ENCODE measurements around the gene DHDH.

DHDH gene

DNA sequence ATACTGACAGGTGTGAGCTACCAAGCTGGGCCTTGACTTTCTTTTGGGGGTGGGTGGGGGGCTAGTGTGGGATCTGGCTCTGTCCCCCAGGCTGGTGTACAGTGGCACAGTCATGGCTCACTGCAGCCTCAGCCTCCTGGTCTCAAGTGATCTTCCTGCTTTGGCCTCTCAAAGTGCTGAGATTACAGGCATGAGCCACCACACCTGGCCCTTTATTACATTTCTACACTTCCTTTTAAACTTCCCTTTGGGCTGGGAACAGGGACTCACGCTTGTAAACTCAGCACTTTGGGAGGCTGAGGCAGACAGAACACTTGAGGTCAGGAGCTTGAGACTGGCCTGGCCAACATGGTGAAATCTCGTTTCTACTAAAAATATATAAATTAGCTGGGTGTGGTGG is 43.6 kb downstream of the DHDH start:
- DNase-seq (ENCODE audit: extremely low read depth, low read depth) = no peak
- TF ChIP-seq, protein P1, sequence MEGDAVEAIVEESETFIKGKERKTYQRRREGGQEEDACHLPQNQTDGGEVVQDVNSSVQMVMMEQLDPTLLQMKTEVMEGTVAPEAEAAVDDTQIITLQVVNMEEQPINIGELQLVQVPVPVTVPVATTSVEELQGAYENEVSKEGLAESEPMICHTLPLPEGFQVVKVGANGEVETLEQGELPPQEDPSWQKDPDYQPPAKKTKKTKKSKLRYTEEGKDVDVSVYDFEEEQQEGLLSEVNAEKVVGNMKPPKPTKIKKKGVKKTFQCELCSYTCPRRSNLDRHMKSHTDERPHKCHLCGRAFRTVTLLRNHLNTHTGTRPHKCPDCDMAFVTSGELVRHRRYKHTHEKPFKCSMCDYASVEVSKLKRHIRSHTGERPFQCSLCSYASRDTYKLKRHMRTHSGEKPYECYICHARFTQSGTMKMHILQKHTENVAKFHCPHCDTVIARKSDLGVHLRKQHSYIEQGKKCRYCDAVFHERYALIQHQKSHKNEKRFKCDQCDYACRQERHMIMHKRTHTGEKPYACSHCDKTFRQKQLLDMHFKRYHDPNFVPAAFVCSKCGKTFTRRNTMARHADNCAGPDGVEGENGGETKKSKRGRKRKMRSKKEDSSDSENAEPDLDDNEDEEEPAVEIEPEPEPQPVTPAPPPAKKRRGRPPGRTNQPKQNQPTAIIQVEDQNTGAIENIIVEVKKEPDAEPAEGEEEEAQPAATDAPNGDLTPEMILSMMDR (IDR thresholded peaks at IDR 0.05; ENCODE audit: low read depth, low read length, missing control alignments) = no peak
- no peak overlapping the region for H3K4me3 ChIP-seq (replicated peaks; ENCODE audit: low read depth, low read length)

DNA sequence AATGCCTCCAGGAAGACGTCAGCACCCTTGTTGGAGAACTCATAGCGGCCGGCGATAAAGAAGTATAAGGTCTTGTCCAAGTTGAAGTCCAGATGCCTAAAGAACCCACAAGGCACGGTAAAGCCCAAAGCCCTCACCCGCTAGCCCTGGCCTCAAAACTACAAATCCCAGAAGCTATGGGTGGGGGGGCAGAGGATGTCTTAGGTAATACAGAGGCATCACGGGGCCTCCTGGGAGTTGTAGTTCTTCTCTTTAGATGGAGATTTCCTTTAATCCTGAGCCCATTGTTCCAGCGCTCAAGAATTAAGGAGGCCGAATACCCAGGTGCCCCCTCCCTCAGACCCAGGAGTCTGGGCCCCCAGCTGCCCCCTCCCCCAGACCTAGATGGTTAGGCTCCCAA is 48.8 kb downstream of the DHDH start:
- no peak for DNase-seq (ENCODE audit: extremely low read depth, low read depth)
- TF ChIP-seq, protein P1 (IDR thresholded peaks at IDR 0.05; ENCODE audit: low read depth, low read length, missing control alignments) = no peak

DNA sequence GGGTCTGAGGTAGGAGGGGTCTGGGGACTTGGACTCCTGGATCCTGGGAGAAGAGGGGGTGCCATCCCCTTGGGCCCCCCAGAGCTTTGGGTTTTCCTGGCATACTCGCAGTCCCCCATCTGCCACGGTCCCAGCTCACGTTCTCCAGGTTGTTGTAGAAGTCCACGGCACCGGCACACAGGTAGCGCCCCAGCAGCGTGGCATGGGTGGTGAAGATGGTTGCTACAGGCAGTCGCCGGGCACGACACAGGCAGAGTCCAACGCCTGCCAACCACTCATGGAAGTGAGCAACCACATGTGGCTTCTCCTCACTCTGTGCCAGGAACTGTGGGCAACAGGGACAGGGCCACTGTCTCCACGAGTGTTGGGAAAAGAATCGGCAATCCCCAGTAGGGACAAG is 52.2 kb downstream of the DHDH start:
- H3K4me3 ChIP-seq (replicated peaks; ENCODE audit: low read depth, low read length) = no peak overlapping the region
- TF ChIP-seq, protein P1 (IDR thresholded peaks at IDR 0.05; ENCODE audit: low read depth, low read length, missing control alignments) = no peak
- DNase-seq (ENCODE audit: extremely low read depth, low read depth) = no peak

More for the DNA sequence above, 48.8 kb downstream of the DHDH start:
- no peak overlapping the region for H3K4me3 ChIP-seq (replicated peaks; ENCODE audit: low read depth, low read length)

DNA sequence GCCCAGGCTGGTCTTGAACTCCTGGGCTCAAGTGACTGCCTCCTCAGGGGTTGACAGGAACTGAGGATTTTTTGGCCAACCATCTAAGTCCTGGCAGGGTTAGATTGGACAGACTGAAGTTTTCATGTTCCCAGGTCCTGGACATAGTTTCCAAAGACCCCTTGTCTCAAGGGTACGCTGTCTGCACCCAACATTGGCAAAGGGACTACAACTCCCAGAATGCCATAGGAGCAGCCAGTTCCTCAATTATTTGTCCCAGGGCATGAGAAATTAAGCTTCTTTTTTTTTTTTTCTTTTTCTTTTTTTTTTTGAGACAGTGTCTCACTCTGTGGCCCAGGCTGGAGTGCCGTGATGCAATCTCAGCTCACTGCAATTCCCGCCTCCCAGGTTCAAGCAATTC is 52.7 kb downstream of the DHDH start:
- DNase-seq (ENCODE audit: extremely low read depth, low read depth) = no peak
- TF ChIP-seq, protein P1 (IDR thresholded peaks at IDR 0.05; ENCODE audit: low read depth, low read length, missing control alignments) = no peak
- H3K4me3 ChIP-seq (replicated peaks; ENCODE audit: low read depth, low read length) = no peak overlapping the region

DNA sequence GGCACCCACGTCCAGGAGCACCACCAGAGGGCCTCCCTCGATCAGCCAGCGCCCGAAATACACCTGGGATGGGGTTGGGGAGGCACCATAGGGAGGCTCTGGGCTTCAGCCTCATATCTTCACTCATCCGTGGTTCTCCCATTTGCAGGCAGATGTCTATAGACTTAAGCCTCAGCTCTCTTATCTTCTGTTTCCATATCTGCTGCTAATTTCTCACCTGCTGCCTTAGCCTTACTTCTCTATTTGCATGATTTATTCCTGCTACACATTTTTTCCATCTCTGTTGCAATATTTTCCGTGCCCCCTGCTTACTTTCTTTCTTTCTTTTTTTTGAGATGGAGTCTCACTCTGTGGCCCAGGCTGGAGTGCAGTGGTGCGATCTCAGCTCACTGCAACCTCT is 53.8 kb downstream of the DHDH start:
- DNase-seq (ENCODE audit: extremely low read depth, low read depth) = no peak
- TF ChIP-seq, protein P1 (IDR thresholded peaks at IDR 0.05; ENCODE audit: low read depth, low read length, missing control alignments) = no peak
- H3K4me3 ChIP-seq (replicated peaks; ENCODE audit: low read depth, low read length) = no peak overlapping the region

DNA sequence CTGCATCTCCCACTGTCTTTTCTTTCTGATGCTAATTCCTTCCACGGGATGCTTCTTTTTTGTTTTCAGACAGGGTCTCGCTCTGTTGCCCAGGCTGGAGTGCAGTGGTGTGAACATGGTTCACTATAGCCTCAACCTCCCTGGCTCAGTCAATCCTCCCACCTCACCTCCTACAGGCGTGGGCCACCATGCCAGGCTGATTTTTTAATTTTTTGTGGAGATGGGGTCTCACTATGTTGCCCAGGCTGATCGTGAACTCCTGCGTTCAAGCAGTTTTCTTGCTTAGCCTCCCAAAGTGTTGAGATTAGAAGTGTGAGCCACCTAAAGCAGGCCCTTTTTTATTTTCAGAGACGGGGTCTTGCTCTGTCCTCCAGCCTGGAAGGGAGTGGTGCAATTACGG is 54.8 kb downstream of the DHDH start:
- DNase-seq (ENCODE audit: extremely low read depth, low read depth) = no peak
- TF ChIP-seq, protein P1 (IDR thresholded peaks at IDR 0.05; ENCODE audit: low read depth, low read length, missing control alignments) = no peak
- no peak overlapping the region for H3K4me3 ChIP-seq (replicated peaks; ENCODE audit: low read depth, low read length)

DNA sequence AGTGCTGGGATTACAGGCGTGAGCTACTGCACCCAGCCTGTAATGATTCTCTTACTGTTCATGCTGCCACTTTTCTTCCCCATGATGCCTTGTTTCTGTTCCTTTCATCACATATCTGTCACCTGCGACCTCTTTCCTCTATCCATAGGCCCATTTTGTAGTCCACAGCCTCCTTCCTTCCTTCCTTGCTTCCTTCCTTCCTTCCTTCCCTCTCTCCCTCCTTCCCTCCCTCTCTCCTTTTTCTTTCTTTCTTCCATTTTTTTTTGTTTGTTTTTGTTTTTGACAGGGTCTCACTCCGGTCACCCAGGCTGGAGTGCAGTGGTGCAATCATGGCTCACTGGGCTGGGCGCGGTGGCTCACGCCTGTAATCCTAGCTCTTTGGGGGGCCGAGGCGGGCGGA is 55.4 kb downstream of the DHDH start:
- no peak overlapping the region for H3K4me3 ChIP-seq (replicated peaks; ENCODE audit: low read depth, low read length)
- no peak for DNase-seq (ENCODE audit: extremely low read depth, low read depth)
- TF ChIP-seq, protein P1 (IDR thresholded peaks at IDR 0.05; ENCODE audit: low read depth, low read length, missing control alignments) = no peak

Data from HFF-Myc (cell line).